ENCODE data around the gene NLRP5.
"Not testable (repeated sequence)": the region's sequence is repeated elsewhere in the genome, so short reads cannot be mapped to it uniquely, and the experiment has no call there.

NLRP5 gene

GRCh38 chr19:55986487-55986886, at the start of gene NLRP5:
Gene NLRP5 (plus strand): TSS chr19:55986775.
- no peaks in the 10 kb centered on the region for H3K36me3 ChIP-seq (ENCODE audit: insufficient read depth, low read length)
- H3K9ac ChIP-seq (ENCODE audit: low read depth, low read length), result no peak within 1 kb of the TSS
- no peaks in the 10 kb centered on the region for H3K9me3 ChIP-seq (ENCODE audit: control insufficient read depth, insufficient read depth, low read length)
- no peaks in the 10 kb centered on the region for H3K4me1 ChIP-seq (ENCODE audit: insufficient read depth, low read length)

- H3K36me3 ChIP-seq (ENCODE audit: insufficient read depth, low read length), result no peaks in the 10 kb centered on the region
- H3K4me1 ChIP-seq (ENCODE audit: insufficient read depth, low read length), result no peaks in the 10 kb centered on the region
- H3K9me3 ChIP-seq (ENCODE audit: control insufficient read depth, insufficient read depth, low read length), result no peaks in the 10 kb centered on the region
- no peak overlapping the region for H3K9ac ChIP-seq (ENCODE audit: low read depth, low read length)
These were observed 47.4 kb upstream of the NLRP5 start for GRCh38 chr19:55939206-55939605.

GRCh38 chr19:55940306-55940705, 46.3 kb upstream of the NLRP5 start:
- Histone ChIP-seq H3K36me3 (ENCODE audit: insufficient read depth, low read length) (no peaks in the 10 kb centered on the region), H3K9me3 (ENCODE audit: control insufficient read depth, insufficient read depth, low read length) (no peaks in the 10 kb centered on the region), H3K4me1 (ENCODE audit: insufficient read depth, low read length) (no peaks in the 10 kb centered on the region), H3K9ac (ENCODE audit: low read depth, low read length) (no peak overlapping the region)

GRCh38 chr19:55947532-55947931, 39.0 kb upstream of the NLRP5 start, which contains the start of gene NLRP8:
Gene NLRP8 (plus strand): TSS chr19:55947832.
- H3K4me1 ChIP-seq (ENCODE audit: insufficient read depth, low read length), result no peaks in the 10 kb centered on the region
- H3K9ac ChIP-seq (ENCODE audit: low read depth, low read length), result no peak within 1 kb of the TSS
- no peaks in the 10 kb centered on the region for H3K36me3 ChIP-seq (ENCODE audit: insufficient read depth, low read length)
- no peaks in the 10 kb centered on the region for H3K9me3 ChIP-seq (ENCODE audit: control insufficient read depth, insufficient read depth, low read length)

GRCh38 chr19:55950566-55950965, 36.0 kb upstream of the NLRP5 start:
- H3K36me3 ChIP-seq (ENCODE audit: insufficient read depth, low read length); H3K9ac ChIP-seq (ENCODE audit: low read depth, low read length); H3K9me3 ChIP-seq (ENCODE audit: control insufficient read depth, insufficient read depth, low read length); H3K4me1 ChIP-seq (ENCODE audit: insufficient read depth, low read length): not testable (repeated sequence)

GRCh38 chr19:55956431-55956830, 30.1 kb upstream of the NLRP5 start:
- no peaks in the 10 kb centered on the region for H3K36me3 ChIP-seq (ENCODE audit: insufficient read depth, low read length)
- H3K4me1 ChIP-seq (ENCODE audit: insufficient read depth, low read length), result no peaks in the 10 kb centered on the region
- no peak overlapping the region for H3K9ac ChIP-seq (ENCODE audit: low read depth, low read length)
- H3K9me3 ChIP-seq (ENCODE audit: control insufficient read depth, insufficient read depth, low read length), result no peaks in the 10 kb centered on the region

GRCh38 chr19:55958356-55958755, 28.2 kb upstream of the NLRP5 start:
- no peaks in the 10 kb centered on the region for H3K9me3 ChIP-seq (ENCODE audit: control insufficient read depth, insufficient read depth, low read length)
- H3K36me3 ChIP-seq (ENCODE audit: insufficient read depth, low read length), result no peaks in the 10 kb centered on the region
- no peak overlapping the region for H3K9ac ChIP-seq (ENCODE audit: low read depth, low read length)
- no peaks in the 10 kb centered on the region for H3K4me1 ChIP-seq (ENCODE audit: insufficient read depth, low read length)

GRCh38 chr19:55959996-55960675, 26.4 kb upstream of the NLRP5 start:
- H3K9me3 ChIP-seq (ENCODE audit: control insufficient read depth, insufficient read depth, low read length), result no peaks in the 10 kb centered on the region
- no peaks in the 10 kb centered on the region for H3K36me3 ChIP-seq (ENCODE audit: insufficient read depth, low read length)
- H3K9ac ChIP-seq (ENCODE audit: low read depth, low read length), result no peak overlapping the region
- H3K4me1 ChIP-seq (ENCODE audit: insufficient read depth, low read length), result no peaks in the 10 kb centered on the region

- no peaks in the 10 kb centered on the region for H3K9me3 ChIP-seq (ENCODE audit: control insufficient read depth, insufficient read depth, low read length)
- H3K9ac ChIP-seq (ENCODE audit: low read depth, low read length), result no peak overlapping the region
- no peaks in the 10 kb centered on the region for H3K4me1 ChIP-seq (ENCODE audit: insufficient read depth, low read length)
- no peaks in the 10 kb centered on the region for H3K36me3 ChIP-seq (ENCODE audit: insufficient read depth, low read length)
These were observed 24.4 kb upstream of the NLRP5 start for GRCh38 chr19:55962186-55962585.

- H3K4me1 ChIP-seq (ENCODE audit: insufficient read depth, low read length), result no peaks in the 10 kb centered on the region
- no peaks in the 10 kb centered on the region for H3K9me3 ChIP-seq (ENCODE audit: control insufficient read depth, insufficient read depth, low read length)
- H3K36me3 ChIP-seq (ENCODE audit: insufficient read depth, low read length), result no peaks in the 10 kb centered on the region
- H3K9ac ChIP-seq (ENCODE audit: low read depth, low read length), result no peak overlapping the region
These were observed 12.6 kb upstream of the NLRP5 start for GRCh38 chr19:55973982-55974381.

- Histone ChIP-seq H3K36me3 (ENCODE audit: insufficient read depth, low read length) (no peaks in the 10 kb centered on the region), H3K9ac (ENCODE audit: low read depth, low read length) (no peak overlapping the region), H3K9me3 (ENCODE audit: control insufficient read depth, insufficient read depth, low read length) (no peaks in the 10 kb centered on the region), H3K4me1 (ENCODE audit: insufficient read depth, low read length) (no peaks in the 10 kb centered on the region)
These were observed 6.2 kb upstream of the NLRP5 start for GRCh38 chr19:55980415-55980814.

- H3K9ac ChIP-seq (ENCODE audit: low read depth, low read length), result no peak overlapping the region
- H3K9me3 ChIP-seq (ENCODE audit: control insufficient read depth, insufficient read depth, low read length), result no peaks in the 10 kb centered on the region
- no peaks in the 10 kb centered on the region for H3K4me1 ChIP-seq (ENCODE audit: insufficient read depth, low read length)
- no peaks in the 10 kb centered on the region for H3K36me3 ChIP-seq (ENCODE audit: insufficient read depth, low read length)
These were observed 1.3 kb upstream of the NLRP5 start for GRCh38 chr19:55985254-55985653.

GRCh38 chr19:55990831-55991230, 4.3 kb downstream of the NLRP5 start:
- no peaks in the 10 kb centered on the region for H3K4me1 ChIP-seq (ENCODE audit: insufficient read depth, low read length)
- no peak overlapping the region for H3K9ac ChIP-seq (ENCODE audit: low read depth, low read length)
- no peaks in the 10 kb centered on the region for H3K9me3 ChIP-seq (ENCODE audit: control insufficient read depth, insufficient read depth, low read length)
- no peaks in the 10 kb centered on the region for H3K36me3 ChIP-seq (ENCODE audit: insufficient read depth, low read length)

GRCh38 chr19:55993492-55993891, 6.9 kb downstream of the NLRP5 start:
- Histone ChIP-seq H3K36me3 (ENCODE audit: insufficient read depth, low read length) (no peaks in the 10 kb centered on the region), H3K4me1 (ENCODE audit: insufficient read depth, low read length) (no peaks in the 10 kb centered on the region), H3K9me3 (ENCODE audit: control insufficient read depth, insufficient read depth, low read length) (no peaks in the 10 kb centered on the region)

GRCh38 chr19:56014765-56015164, 28.2 kb downstream of the NLRP5 start:
- Histone ChIP-seq H3K36me3 (ENCODE audit: insufficient read depth, low read length) (no peaks in the 10 kb centered on the region), H3K9ac (ENCODE audit: low read depth, low read length) (no peak overlapping the region), H3K4me1 (ENCODE audit: insufficient read depth, low read length) (no peaks in the 10 kb centered on the region), H3K9me3 (ENCODE audit: control insufficient read depth, insufficient read depth, low read length) (no peaks in the 10 kb centered on the region)

More at GRCh38 chr19:55993492-55993891, 6.9 kb downstream of the NLRP5 start:
- no peak overlapping the region for H3K9ac ChIP-seq (ENCODE audit: low read depth, low read length)

All from ES-I3 (cell line).